OCI-LY7 (cell line): ENCODE measurements around the gene CCK. TPM values are rescaled to one million over a fixed set of nuclear protein-coding genes. Genes with fewer than 3 reads are reported as not detected.

ENCODE experiments used
- BruUV-seq: library from RNA; stranded (reverse); fragments of 400-500 nt; replicated peaks from 2 replicates; lab custom pipeline; 2021; lab: Mats Ljungman, UMichigan
- CTCF ChIA-PET: fragments of 300-600 bp; sonication (Branson Sonifier 250); formaldehyde crosslinking; loops from one replicate; lab custom pipeline; 2022; ENCODE audit warnings: antibody characterized with exemption; ENCODE audit not compliant: unreplicated experiment; lab: Charles Lee
- POLR2A ChIA-PET: fragments of 300-600 bp; sonication (Branson Sonifier 250); formaldehyde crosslinking; loops from one replicate; lab custom pipeline; 2022; ENCODE audit warnings: antibody characterized with exemption; lab: Charles Lee
- DNase-seq: peaks from one replicate; pipeline ENCODE4 v3.0.0-alpha.2; 2015; ENCODE audit warnings: low spot score
- H2AFZ ChIP-seq: fragments of 200-600 bp; sonication (generic), shearing (Covaris generic); 2 replicates; pipeline ENCODE4 v1.6.1; 2014; ENCODE audit warnings: mild to moderate bottlenecking, antibody characterized with exemption, low read length, moderate library complexity
- H3K27ac ChIP-seq: fragments of 200-600 bp; sonication (generic); 2 replicates; pipeline ENCODE4 v1.5.1; 2014; ENCODE audit warnings: mixed run types, low read depth, mild to moderate bottlenecking, moderate library complexity, low read length, inconsistent platforms; ENCODE audit not compliant: poor library complexity, severe bottlenecking
- H3K36me3 ChIP-seq: fragments of 200-600 bp; sonication (generic); 2 replicates; pipeline ENCODE4 v1.6.1; 2014; ENCODE audit warnings: mild to moderate bottlenecking, antibody characterized with exemption, low read length, moderate library complexity, mixed read lengths; ENCODE audit not compliant: insufficient read depth
- H3K4me1 ChIP-seq: fragments of 200-600 bp; sonication (generic); 2 replicates; pipeline ENCODE4 v1.5.1; 2014; ENCODE audit warnings: mild to moderate bottlenecking, low read length; ENCODE audit not compliant: insufficient read depth, poor library complexity, severe bottlenecking
- H3K4me2 ChIP-seq: fragments of 200-600 bp; sonication (generic); 2 replicates; pipeline ENCODE4 v1.6.1; 2014; ENCODE audit warnings: mild to moderate bottlenecking, low read length
- H3K4me3 ChIP-seq: fragments of 200-600 bp; sonication (generic); 2 replicates; pipeline ENCODE4 v1.5.1; 2014; ENCODE audit warnings: mild to moderate bottlenecking, low read depth, low read length; ENCODE audit not compliant: poor library complexity, severe bottlenecking
- H3K79me2 ChIP-seq: fragments of 200-600 bp; sonication (generic); 2 replicates; pipeline ENCODE4 v1.6.1; 2016; ENCODE audit warnings: low read depth, mild to moderate bottlenecking, low read length, moderate library complexity, mixed read lengths; ENCODE audit not compliant: insufficient read depth
- H3K9me2 ChIP-seq: fragments of 200-600 bp; sonication (generic); 2 replicates; pipeline ENCODE4 v1.6.1; 2016; ENCODE audit warnings: mild to moderate bottlenecking, low read length, mixed read lengths; ENCODE audit not compliant: insufficient read depth
- H3K9me3 ChIP-seq: fragments of 200-600 bp; sonication (generic); 2 replicates; pipeline ENCODE4 v1.6.1; 2014; ENCODE audit warnings: mild to moderate bottlenecking, mixed run types, low read length, mixed read lengths
- H4K20me1 ChIP-seq: fragments of 200-600 bp; sonication (generic); 2 replicates; pipeline ENCODE4 v1.6.1; 2014; ENCODE audit warnings: mild to moderate bottlenecking, antibody characterized with exemption, low read length, moderate library complexity, mixed read lengths; ENCODE audit not compliant: insufficient read depth
- CTCF ChIP-seq: fragments of 200-600 bp; sonication (generic); conservative IDR thresholded peaks from 2 replicates; pipeline ENCODE4 v1.5.1; 2014; ENCODE audit warnings: mild to moderate bottlenecking, antibody characterized with exemption, low read length, moderate library complexity, mixed read lengths
- EZH2phosphoT487 ChIP-seq: fragments of 200-600 bp; sonication (generic); IDR thresholded peaks from 2 replicates; pipeline ENCODE4 v1.6.1; 2018; ENCODE audit warnings: low read depth, borderline replicate concordance, mild to moderate bottlenecking, mixed run types, antibody characterized with exemption, low read length, moderate library complexity, mixed read lengths
- intact Hi-C: fragments of 100-400 bp; cut with micrococcal nuclease; formaldehyde crosslinking; loops from one replicate; pipeline ENCODE4 v1.10.0; 2022; ENCODE audit not compliant: unreplicated experiment
- total RNA-seq, 2 experiments: library from RNA; depleted of rRNA in 1 of 2; stranded (reverse); fragments of >200 nt in 1 of 2; shearing (Covaris generic) in 1 of 2; gene quantifications; 2 replicates each; pipeline ENCODE4 v1.2.3, GENCODE V29; 2014 to 2022

The CCK gene
- total RNA-seq, 2 experiments from 2014 or later: not detected

- intact Hi-C loops: no loop called here
- TF ChIP-seq CTCF (no peak), EZH2phosphoT487 (no peak)
- Histone ChIP-seq H3K4me1 (no peaks in the 10 kb centered on the region), H3K27ac (no peak overlapping the region), H3K4me3 (no peak overlapping the region), H3K9me2 (no peaks in the 10 kb centered on the region), H3K4me2 (no peak overlapping the region), H3K36me3 (no peaks in the 10 kb centered on the region), H3K79me2 (no peaks in the 10 kb centered on the region), H3K9me3 (0 out of 2 replicates have a peak, but pooled peaks cover 6% of the 10 kb centered on the region), H4K20me1 (no peaks in the 10 kb centered on the region), H2AFZ (no peak overlapping the region)
- no TSS peak for BruUV-seq
- no peak for DNase-seq
- CTCF ChIA-PET: no interaction called here
- POLR2A ChIA-PET: interaction anchor here (0.6 to 1.7 kb wide), 4 partner anchors 19 to 1876 kb away, joined by 3 to 4 read pairs (median 3); no protein-coding TSS in a partner anchor
Observed at GRCh38 chr3:42277676-42278075, 11.7 kb upstream of the CCK start.

DNA sequence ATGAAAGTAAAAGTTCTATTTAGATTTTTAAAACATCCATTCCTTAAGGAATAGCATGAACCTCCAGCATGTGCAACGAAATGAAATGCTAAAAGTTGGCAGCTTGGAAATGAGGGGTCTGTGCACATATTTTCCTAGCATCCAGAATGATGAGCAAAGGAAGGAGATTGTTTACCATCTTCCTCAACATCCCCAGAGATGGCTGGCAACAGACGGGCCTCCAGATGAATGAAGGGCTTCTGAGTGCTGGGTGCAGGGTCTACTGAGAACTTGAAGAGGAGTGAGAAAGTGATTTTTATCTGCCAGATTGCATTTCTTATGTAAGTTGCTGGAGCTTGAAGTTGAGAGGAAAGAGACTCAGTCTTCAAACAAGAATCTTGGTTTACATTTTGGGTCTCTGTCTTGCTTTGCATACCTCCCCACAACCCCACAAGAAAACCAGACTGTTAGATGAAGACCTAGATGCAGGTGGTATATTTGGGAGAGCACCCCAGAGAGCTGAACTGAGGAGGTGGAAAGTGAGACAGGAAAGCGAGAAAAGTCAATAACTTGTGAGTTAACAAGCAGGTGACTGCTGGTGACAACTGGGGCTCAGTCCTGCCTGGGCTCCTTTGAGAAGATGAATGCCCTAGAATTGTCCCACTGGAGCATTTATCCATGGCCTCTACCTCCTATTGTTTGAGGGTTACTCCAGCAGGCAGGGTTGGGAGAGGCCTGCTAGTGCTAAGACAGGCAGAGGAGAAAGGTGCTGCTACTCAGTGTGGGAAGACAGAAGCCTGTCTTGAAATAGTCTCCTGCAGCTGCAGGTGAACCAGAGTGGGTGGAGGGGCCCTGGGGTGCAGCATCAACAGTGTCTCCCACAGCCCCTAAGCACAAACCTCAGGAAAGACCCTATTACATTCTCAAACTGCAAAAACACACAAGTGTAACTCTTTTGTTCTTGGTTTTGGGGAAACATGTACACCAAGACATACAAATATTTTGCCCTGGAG, 10.5 kb upstream of the CCK start:
- ChIA-PET CTCF (no interaction called here), POLR2A (interaction anchor here (0.5 kb wide), 1 partner anchor 286 kb away, joined by 4 read pairs; no protein-coding TSS in a partner anchor)
- no peak overlapping the region for H3K4me3 ChIP-seq
- no peak overlapping the region for H3K4me2 ChIP-seq
- no peaks in the 10 kb centered on the region for H4K20me1 ChIP-seq
- H3K79me2 ChIP-seq: no peaks in the 10 kb centered on the region
- no peak overlapping the region for H3K27ac ChIP-seq
- 0 out of 2 replicates have a peak, but pooled peaks cover 6% of the 10 kb centered on the region for H3K9me3 ChIP-seq
- H3K36me3 ChIP-seq: no peaks in the 10 kb centered on the region
- no TSS peak for BruUV-seq
- DNase-seq: no peak
- H2AFZ ChIP-seq: no peak overlapping the region
- no peak for TF ChIP-seq CTCF
- TF ChIP-seq EZH2phosphoT487: no peak
- H3K4me1 ChIP-seq: no peaks in the 10 kb centered on the region
- intact Hi-C loops: no loop called here
- H3K9me2 ChIP-seq: no peaks in the 10 kb centered on the region
